WTC11 (cell line): Measurements from ENCODE around the gene PVALEF.
A peak's percentile ranks its signal among the peaks of the same experiment; 100 is the strongest.

Experiments used
- CTCF ChIP-seq: fragments of 200-600 bp; IDR thresholded peaks from 2 replicates; pipeline ENCODE4 v1.8.0; 2022; ENCODE audit warnings: antibody characterized with exemption
- MAX ChIP-seq: sonication (generic); formaldehyde crosslinking; IDR thresholded peaks from 2 replicates; pipeline ENCODE4 v1.8.0; 2022; ENCODE audit warnings: mild to moderate bottlenecking, missing genetic modification reagents
- PRDM15 ChIP-seq: sonication (generic); formaldehyde crosslinking; IDR thresholded peaks from 2 replicates; pipeline ENCODE4 v1.8.0; 2022; ENCODE audit warnings: missing genetic modification reagents
- USF2 ChIP-seq: sonication (generic); formaldehyde crosslinking; IDR thresholded peaks from 2 replicates; pipeline ENCODE4 v1.8.1; 2023; ENCODE audit warnings: mild to moderate bottlenecking, missing genetic modification reagents, moderate library complexity
- ZNF121 ChIP-seq: sonication (generic); formaldehyde crosslinking; IDR thresholded peaks from 2 replicates; pipeline ENCODE4 v1.8.0; 2023; ENCODE audit warnings: missing genetic modification reagents
- ZNF317 ChIP-seq: sonication (generic); formaldehyde crosslinking; IDR thresholded peaks from 2 replicates; pipeline ENCODE4 v1.8.1; 2023; ENCODE audit warnings: low read depth, mild to moderate bottlenecking, moderate library complexity, missing genetic modification reagents, borderline replicate concordance
- TF ChIP-seq, protein P1 (sequence below): sonication (generic); formaldehyde crosslinking; IDR thresholded peaks from 2 replicates; pipeline ENCODE4 v1.8.0; 2023; ENCODE audit warnings: missing genetic modification reagents

GRCh38 chr17:81143200-81143527 lies 22.1 kb upstream of the PVALEF start:
- no peak for TF ChIP-seq CTCF
- TF ChIP-seq MAX: no peak
- TF ChIP-seq ZNF317 (CRISPR knock-in tag): no peak
- TF ChIP-seq USF2: 0 out of 2 replicates have a peak, but pooled peaks have one; percentile 14
- TF ChIP-seq, protein P1, sequence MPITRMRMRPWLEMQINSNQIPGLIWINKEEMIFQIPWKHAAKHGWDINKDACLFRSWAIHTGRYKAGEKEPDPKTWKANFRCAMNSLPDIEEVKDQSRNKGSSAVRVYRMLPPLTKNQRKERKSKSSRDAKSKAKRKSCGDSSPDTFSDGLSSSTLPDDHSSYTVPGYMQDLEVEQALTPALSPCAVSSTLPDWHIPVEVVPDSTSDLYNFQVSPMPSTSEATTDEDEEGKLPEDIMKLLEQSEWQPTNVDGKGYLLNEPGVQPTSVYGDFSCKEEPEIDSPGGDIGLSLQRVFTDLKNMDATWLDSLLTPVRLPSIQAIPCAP (CRISPR knock-in tag): no peak
- no peak for TF ChIP-seq ZNF121 (CRISPR knock-in tag)
- no peak for TF ChIP-seq PRDM15
